ENCODE measurements around the gene CCDC74B.
"Not testable (repeated sequence)": the region's sequence is repeated elsewhere in the genome, so short reads cannot be mapped to it uniquely, and the experiment has no call there.

The CCDC74B gene

DNA sequence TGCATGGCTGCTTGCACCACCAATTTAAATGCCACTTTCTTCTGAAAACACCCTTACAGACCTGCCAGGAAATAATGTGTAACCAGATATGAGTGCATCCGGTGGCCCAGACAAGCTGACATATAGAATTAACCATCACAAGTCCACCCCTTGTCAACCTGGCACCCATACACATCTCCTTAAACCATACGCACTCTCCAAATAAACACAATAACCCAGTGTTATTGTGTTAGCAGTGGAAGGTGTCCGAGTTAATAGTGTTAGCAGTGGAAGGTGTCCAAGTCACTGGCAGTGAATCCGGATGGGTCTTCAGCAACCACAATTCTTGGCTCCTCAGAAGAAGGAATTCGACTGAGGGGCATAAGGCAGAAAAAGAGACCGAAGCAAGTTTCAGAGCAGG lies 3.6 kb upstream of the CCDC74B start:
- DNase-seq: not testable (repeated sequence)

DNA sequence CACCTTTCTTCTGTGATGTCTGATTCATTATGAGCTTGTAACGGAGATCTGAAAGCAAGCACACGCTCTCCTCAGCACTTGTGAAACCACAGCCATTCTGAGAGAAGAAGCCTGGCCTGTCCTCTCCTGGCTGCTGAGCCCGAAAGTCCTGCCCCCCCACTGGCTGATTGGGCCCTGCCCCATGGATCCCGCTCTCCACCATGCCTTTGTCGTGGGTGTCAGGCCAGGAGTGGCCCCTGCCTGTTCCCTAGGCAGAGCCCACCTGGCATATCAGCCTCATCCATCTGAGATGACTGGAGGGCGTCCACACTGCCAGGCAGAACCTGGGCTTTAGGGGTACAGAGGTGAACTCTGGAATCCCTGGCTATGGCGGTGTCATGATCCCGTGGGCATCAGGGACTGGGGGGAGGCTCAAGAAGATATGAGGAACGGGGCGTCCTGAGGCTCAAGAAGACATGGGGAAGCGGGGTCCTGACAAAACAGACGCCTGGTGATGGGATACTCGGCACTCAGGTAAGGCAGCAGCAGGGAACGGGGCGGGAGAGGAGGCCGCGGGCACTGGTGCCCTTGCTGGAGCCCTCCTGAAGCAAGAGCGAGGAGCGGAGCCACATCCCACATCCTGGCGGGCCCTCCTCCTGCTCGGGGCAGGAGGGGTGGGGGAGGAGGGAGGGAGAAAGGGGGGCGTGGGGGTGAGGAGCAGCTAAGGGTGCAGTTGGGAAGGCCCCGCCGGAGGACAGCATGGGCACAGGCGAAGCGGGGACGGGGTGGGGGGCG lies 1.5 kb downstream of the CCDC74B start:
- DNase-seq: not testable (repeated sequence)

DNA sequence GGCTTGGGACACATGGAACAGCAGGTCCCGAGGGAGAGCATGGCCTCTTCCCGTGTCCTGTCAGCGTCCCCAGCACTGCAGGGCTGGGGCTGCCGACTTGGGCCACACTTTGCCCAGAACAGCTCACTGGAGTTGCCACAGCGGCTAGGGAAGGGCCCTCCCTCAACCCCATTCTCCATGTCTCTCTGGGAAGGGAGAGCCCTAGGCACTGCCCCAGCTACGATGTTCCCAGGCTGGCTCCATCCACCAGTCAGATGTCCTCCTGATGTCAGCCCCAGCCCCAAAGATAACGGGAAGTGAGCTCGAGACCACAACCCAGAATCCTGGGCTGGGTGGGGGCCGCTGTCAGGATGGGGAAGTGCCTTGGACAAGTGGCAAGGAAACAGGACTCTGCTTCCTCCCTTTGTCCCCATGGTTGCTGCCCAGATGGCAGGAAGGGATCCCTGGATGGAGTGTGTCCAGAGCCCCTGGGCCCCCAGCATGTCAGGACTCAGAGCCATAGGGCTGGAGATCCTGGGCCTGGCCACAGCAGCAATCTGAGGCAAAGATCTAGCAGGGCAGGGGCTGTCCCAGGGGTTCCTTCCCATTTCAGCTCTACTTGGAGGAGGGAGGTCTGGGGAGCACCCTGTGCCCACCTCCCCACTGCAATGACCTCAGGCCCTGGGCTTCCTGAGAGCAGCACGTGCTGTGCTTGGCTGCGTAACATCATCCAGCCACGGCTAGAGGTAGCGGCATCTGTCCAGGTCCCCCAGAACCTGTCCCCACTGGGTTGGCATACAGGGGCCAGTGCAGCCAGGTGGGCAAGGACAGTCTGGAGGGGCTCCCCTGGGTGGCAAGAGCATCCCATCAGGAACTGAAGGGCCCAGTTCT lies 2.3 kb downstream of the CCDC74B start:
- DNase-seq: not testable (repeated sequence)

DNA sequence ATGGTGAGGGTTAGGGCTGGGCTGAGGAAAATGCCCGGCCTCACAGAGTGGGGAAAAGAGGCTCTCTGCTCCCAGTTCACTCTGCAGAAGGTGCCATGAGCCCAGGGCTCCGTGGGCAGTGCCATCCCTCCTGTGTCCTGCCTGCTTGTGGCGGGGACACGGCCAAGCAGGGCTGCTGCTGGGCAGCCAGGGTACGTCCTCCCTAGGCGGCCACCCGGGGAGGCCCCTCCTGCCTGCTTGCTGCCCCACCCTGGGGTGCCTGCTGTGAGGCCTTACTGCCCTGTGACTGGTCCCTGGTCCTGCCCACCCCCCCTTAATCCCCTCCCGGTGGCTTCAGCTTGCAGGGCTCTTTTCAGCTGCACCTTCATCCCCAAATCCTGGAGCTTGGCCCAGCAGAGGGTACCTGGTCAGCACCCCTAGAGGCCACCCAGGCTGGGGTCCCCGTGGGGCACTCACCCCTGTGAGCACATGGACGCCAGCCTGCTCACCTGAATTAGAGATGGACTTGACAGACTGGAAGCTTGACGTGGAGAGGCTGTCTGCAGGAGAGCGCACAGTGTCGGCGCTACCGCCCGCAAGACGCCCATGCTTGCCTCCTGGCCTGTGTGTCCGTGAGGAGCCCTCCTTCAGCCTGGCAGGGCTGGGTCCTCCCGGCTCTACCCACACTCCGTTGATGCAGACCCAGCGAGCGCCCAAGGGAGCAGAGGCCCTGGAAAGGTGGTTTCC lies 3.1 kb downstream of the CCDC74B start:
- DNase-seq: not testable (repeated sequence)

DNA sequence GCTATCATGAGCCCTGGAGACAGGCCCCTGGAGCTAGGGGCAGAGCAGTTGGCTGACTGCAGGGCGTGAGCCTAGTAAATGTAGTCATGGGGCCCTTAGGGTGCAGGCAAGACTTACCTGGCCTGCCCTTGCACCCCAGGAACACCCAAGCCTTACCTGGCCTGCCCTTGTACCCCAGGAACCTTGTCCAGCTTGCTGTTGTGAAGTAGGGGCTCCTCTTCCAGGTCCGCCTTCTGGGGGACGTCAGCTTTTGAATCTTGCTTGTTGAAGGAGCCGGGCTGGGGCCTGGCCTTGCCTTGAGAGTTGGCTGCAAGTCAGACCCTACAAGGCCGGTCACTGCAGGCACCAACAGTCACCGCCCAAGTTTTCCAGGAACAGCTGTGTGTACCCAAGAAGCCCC lies 3.9 kb downstream of the CCDC74B start:
- not testable (repeated sequence) for DNase-seq

DNA sequence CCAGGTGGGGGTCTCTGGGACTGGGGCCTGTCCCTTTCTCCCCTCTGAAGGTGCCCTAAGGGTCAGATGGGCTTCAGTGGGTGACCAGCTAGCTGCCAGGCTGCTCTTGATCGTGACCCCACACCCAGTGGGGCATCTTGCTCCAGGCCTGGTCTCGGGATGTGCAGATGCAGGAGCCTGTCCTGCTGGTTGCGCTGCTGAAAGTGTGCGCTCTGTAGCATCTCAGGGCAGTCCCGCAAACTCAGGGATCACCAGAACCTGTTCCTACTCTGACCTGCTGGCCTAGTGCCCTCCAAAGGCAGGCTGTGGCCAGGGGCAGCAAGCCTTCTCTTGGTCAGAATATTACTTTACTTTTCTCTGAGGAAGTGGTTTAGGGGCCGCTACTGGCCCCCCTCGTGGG lies 4.4 kb downstream of the CCDC74B start:
- not testable (repeated sequence) for DNase-seq

DNA sequence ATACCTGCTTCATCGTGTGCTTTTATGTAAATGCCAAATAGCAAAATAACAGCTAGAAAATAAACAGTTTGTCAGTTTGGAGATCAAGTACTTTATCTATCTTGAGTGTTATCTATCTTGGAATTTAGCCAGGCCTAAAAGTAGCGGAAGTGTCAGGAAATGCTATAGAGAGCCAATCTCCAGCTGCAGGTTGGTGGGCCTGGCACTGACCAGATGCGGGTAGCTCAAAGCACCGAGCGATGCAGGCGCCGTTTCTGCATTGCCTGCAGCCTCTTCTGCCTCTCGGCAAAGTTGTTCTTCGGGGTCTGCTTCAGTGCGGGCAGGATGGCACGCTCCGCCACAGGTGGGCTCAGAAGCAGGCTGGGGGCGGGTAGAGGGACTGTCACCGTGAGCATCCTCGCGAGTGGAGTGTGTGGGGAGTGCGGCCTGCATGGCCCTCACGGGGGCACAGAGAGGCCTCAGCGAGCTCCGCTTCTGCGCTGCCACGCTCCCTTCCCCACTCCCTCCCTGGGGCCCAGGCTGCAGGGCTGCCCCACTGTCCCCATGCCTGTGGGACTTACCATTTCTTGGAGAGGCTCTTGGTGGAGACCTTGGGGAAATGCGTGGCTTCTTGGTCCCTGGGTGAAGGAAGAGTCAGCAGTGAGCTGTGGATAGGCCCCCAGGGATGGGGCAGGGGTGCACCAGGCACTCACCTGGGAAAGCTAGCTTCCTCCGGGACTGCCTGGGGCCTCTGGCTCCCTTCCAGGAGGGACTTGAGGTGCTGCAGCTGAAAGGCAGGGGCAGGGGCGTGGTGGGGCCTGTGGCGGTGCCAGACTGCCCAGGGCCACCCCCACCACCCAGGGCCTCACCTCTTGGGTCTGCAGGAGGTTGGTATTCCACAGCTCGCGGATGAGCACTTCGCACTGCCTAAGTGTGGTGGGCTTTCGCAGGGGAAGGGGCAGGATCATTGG lies 5.3 kb downstream of the CCDC74B start:
- not testable (repeated sequence) for DNase-seq

DNA sequence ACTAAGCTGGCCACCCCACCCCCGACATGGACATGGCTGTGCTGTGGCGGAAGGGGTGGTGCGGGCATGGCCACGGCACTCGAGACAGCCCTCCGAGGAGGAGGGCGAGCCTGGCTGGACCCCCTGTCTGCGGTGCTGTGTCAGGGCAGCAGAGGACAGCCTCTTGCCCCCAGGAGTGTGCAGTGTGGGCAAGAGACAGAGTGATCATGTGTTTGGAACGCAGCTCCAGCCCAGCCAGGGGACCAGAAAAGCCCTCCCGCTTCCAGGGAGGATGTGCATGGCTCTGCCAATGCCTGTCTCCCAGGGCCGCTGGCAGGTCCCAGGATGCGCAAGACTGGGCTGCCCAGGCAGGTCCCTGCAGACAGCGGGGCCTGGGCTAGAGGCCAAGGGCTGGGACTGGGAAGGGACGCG lies 6.1 kb downstream of the CCDC74B start:
- DNase-seq: not testable (repeated sequence)

DNA sequence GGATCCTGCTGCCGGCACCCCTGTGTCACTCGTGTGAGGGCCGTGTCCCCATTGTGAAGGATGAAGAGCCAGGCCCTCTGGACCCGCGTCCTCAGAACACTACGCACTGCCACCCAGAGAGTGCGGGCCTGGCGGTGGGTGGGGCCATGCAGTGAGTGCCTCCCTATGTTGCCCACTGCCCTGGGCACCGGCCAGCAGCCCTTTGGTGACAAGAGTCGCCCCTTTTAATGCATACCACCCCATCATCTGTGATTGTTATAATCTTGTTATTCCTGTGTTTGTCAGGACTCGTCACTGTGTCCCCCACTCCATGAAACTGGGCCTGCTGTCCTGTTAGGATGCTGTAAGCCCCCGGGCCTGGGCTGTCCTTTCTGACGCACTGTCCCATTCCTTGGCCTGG lies 6.6 kb downstream of the CCDC74B start:
- not testable (repeated sequence) for DNase-seq

DNA sequence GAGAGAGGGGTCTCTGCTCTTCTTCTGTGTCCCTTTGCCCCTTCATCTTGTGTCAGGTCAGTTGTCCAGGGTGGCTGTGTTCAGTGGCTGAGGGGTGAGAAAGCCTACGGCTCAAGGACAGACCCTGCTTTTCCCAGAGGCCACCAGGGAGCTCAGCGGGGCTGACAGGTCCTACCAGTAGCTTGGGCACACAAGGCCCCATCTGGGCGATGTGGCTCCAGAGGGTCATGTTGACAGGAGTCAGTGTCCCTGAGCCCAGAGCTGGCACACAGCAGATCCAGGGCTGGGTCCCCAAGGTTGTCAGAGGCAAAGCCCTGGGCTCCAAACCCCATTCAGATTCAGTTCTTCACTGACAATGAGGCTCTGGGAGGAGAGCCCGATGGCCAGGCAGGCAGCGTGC lies 7.8 kb downstream of the CCDC74B start:
- not testable (repeated sequence) for DNase-seq

DNA sequence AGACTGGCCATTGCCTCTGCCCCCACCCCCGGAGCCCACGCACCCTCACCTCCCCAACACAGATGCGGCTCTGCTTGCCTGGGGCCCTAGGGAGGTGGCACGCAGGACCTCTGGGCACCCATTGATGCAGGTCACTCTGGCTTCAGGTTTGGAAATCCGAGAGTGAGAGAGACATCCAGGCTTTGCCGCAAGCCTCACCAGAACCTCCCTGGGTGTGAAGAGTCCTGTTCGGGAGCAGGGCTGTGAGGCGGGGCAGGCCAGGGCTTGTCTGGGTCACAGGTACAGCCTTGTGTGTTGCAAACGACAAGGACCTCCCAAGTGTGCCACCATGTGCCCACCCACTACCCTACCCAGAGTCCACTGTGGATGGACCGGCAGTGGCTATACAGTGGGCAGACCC lies 8.4 kb downstream of the CCDC74B start:
- not testable (repeated sequence) for DNase-seq

DNA sequence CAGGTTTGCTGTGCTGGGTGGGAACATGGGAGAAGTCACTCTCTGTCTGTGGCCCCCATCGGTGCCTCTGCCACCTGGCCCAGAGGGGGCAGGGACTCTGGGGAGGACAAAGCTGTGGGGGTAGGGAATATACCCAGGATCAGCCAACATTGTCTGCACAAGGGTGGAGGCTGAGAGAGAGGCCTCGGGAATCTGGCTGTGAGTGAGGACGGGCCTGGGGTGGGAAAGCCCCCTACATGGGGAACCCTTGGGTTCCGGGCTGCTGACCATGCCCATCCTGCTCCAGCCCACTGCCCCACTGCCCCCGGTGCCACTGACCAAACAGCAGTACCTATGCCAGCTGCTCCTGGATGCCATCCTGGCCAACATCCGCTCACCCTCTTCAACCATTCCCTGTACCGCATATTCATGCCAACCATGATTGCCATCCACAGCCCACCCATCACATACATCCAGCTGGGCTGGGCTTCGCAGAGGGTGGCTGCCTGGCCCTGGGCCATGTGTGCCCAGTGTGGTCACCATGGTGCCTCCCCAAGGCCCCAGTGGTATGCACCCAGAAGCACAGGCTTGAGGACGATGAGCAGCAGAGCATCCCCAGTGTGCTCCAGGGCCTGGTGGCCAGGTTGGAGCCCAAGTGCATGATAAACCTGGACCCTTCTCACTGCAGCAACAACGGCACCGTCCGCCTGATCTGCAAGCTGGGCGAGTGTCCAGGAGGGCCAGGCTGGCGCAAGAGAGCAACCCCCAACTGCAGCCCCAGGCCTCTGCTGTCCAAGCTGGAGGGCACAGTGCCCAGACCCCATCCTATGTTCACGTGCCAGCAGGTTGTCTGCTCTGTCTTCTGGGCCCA lies 9.0 kb downstream of the CCDC74B start:
- DNase-seq: no peak

DNA sequence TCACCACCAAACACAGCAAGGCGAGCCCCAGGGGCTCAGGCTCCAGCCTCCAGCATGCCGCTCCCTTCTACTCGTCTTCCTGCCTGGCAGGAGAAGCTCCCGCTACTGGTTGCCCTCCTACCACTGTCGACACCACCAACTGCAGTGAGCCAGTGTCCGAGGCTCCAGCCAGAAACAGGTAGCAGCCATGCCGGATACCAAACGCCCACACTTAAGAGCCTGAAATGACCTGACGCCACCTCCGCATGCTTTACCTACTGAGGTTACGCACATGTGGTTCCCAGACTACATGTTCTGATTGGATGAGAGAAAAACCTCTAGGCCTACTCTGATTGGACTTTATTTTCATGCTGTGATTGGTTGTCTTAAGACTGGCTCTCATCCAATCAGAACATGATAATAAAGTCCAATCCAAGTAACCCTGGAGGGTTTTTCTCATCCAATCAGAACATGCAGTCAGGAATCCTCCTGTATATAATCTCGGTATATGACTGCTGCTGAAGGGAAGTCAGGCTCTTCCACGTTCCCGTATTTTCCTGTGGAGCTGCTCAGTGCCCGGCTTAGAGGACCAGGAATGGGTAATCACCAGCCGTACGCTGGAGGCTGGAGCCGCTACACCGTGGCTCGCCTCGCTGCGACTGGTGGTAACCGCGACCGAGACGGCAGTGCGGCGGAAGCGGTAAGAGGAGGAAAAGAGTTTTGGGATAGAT lies 15.6 kb downstream of the CCDC74B start, which contains the start of gene POTEF:
POTEF (minus strand) TSS at position 103 of the 710 bp plus-strand sequence. CDS start 8,707 bp downstream, outside the sequence.
- not testable (repeated sequence) for DNase-seq

DNA sequence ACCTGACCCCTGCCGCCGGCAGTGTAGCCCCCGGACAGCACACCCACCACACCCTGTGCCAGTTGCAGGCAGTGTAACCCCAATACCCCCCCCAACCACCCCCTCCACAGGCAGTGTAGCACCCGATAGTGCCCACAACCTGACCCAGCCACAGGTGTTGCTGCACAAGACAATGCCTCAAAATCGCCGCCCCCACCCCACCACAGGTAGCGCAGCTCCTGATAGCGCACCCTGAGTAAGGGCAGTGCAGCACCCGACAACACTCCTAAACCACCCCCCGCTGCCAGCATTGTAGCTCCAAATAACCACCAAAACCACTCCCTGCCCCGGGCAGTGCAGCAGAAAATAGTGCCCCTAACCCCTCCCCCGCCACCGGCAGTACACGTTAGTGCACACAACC lies 16.4 kb downstream of the CCDC74B start:
- not testable (repeated sequence) for DNase-seq

DNA sequence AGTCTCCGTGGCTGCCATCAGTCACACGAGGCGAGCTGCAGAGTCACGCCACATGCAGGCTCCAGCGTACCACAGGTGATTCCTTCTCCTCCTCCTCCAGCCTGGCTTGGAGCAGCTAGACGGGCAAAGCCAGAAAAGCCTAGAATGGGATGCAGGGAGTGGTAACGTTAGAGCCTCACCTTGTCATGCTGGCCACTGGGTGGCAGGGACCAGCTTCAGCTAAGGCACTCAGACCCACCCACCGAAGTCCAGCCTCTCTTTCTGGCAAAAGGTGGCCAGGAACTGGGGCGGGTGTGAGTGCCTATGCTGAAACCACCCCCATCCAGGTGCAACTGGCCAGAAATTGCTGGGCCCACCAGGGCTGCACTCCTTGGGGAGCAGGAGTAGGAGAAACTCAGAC lies 17.2 kb downstream of the CCDC74B start:
- DNase-seq: not testable (repeated sequence)

DNA sequence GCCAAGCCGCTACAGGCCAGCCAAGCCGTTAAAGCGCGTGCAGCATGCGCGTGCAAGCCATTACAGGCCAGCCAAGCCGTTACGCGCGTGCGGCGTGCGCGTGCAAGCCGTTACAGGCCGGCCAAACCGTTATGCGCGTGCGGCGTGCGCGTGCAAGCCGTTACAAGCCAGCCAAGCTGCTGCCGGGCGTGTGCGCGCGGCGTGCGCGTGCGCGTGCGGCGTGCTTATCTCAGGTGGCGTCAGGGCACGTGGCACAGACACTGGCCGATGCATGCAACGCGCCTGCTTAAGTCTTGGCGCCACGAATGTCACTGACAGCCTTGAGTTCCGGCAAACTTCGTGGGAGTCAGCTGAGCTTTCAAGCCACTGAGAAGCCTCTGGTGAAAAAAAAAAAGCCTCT lies 24.0 kb downstream of the CCDC74B start:
- not testable (repeated sequence) for DNase-seq

DNA sequence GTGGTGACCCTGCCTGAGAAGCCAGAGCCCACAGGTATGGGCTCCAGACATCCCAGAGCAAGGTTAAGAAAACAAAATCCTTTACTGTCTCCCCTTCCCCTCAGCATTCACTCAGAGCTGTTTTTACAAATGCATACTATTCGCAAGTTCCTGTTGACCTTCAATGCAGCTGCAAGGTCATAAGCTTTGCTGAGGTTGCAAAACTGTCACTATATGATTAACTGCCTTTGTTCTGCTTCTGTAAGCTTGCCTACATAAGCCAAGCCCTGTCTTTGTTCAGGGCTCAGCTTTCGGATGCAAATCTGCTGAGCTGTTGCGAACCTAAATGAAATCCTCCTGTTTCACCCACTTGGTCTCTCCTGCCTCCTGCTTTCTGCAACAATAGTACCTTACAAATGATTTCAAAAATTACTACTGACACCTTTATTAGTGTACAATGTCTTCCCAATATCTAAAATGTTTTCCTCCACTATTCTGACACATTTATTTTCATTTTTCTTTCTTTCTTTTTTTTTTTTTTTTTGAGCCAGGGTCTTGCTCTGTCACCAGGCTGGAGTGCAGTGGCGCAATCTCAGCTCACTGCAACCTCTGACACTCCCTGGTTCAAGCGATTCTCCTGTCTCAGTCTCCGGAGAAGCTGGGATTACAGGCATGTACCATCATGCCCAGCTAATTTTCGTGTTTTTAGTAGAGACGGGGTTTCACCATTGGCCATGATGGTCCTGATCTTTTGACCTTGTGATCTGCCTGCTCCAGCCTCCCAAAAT lies 42.1 kb downstream of the CCDC74B start:
- not testable (repeated sequence) for DNase-seq
